Measurements from ENCODE around the gene LGMN. TPM values are rescaled to one million over a fixed set of nuclear protein-coding genes. Genes with fewer than 3 reads are reported as not detected.
"Not testable (repeated sequence)": the region's sequence is repeated elsewhere in the genome, so short reads cannot be mapped to it uniquely, and the experiment has no call there.

Gene LGMN
- total and polyA plus RNA-seq, 11 donors: 78.8 to 327 (median 108) TPM

DNA sequence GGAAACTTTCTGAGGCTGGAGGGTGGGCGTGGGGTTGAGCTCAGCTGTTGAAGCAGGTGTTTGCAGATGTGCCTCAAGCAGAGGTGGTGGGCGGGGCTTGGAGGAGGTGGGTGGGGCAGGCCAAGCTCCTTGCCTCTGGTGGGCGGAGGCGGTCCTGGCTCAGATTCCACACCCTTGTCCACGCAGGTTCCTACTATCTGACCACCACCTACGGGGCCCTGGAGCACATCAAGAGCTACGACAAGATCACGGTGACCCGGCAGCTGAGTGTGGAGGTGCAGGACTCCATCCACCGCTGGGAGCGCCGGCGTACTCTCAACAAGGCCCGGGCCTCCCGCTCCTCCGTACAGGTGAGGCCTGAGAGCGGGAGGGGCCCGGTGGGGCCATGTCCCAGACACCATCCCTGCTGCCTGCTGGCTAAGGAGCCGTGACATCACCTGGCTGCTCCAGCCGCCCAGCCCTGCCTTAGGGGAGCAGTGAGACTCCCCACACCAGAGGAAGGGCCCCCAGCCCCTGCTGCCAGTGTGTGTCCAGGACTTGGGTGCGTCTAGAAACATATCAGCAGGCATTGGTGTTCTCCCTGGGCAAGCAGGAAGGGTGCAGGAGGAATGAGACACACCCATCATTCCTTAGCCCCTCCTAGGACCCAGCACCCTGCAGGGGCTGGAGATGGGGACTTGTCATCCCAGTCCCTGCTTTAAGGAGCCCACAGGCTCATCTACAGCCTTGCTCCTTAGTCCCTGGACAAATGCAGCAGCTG, 63.4 kb downstream of the LGMN start:
- intact Hi-C loops (cut with DNase I): loop anchor here in 9 of 10 donors (5.0 to 10.0 kb wide), 9 partner anchors 97 to 563 kb away; partner anchors contain the start of genes CPSF2 (in 4 of the 9) and NDUFB1 (in 4 of the 9)
- no peak for TF ChIP-seq POLR2A (IDR thresholded peaks at IDR 0.05)
- TF ChIP-seq, protein P1, sequence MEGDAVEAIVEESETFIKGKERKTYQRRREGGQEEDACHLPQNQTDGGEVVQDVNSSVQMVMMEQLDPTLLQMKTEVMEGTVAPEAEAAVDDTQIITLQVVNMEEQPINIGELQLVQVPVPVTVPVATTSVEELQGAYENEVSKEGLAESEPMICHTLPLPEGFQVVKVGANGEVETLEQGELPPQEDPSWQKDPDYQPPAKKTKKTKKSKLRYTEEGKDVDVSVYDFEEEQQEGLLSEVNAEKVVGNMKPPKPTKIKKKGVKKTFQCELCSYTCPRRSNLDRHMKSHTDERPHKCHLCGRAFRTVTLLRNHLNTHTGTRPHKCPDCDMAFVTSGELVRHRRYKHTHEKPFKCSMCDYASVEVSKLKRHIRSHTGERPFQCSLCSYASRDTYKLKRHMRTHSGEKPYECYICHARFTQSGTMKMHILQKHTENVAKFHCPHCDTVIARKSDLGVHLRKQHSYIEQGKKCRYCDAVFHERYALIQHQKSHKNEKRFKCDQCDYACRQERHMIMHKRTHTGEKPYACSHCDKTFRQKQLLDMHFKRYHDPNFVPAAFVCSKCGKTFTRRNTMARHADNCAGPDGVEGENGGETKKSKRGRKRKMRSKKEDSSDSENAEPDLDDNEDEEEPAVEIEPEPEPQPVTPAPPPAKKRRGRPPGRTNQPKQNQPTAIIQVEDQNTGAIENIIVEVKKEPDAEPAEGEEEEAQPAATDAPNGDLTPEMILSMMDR (IDR thresholded peaks at IDR 0.05): no peak
- Histone ChIP-seq H3K4me1 (peaks cover 0 to 30% (median 12%) of the 10 kb centered on the region in 12 donors), H3K36me3 (peaks cover 0 to 73% (median 13%) of the 10 kb centered on the region in 9 donors), H3K27ac (no peak overlapping the region), H3K9me3 (peaks cover 0 to 3% (median 0%) of the 10 kb centered on the region in 12 donors), H3K4me3 (no peak overlapping the region), H3K27me3 (no peaks in the 10 kb centered on the region)
- DNase-seq (peak in 1 of 5 donors; percentile 64), ATAC-seq (no peak)
- WGBS, 4 donors: 89 to 97% (median 93%) methylated on average over 6 to 21 of the region's 21 CpGs

DNA sequence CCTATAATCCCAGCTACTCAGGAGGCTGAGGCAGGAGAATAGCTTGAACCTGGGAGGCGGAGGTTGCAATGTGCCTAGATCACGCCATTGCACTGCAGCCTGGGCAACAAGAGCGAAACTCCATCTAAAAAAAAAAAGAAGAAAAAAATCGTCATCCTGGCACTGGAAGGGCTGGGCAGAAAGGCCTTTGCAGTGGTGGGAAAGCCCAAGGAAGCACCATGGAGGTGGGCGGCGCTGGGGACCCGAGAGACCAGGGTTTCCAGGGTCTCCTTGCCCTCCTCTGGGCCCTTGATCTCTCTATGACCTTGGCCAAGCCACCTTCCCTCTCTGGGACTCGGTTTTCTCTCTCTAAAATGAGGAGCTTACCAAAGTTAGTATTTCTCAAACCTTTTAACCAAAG, 65.4 kb downstream of the LGMN start:
- Histone ChIP-seq H3K4me3 (no peak overlapping the region), H3K9me3 (peaks cover 0 to 3% (median 0%) of the 10 kb centered on the region in 12 donors), H3K27me3 (no peaks in the 10 kb centered on the region), H3K36me3 (peaks cover 0 to 76% (median 14%) of the 10 kb centered on the region in 9 donors), H3K27ac (no peak overlapping the region), H3K4me1 (peaks cover 0 to 38% (median 12%) of the 10 kb centered on the region in 12 donors)
- no peak for ATAC-seq
- intact Hi-C loops (cut with DNase I): loop anchor here in 8 of 10 donors (5.0 to 10.0 kb wide), 7 partner anchors 102 to 561 kb away; partner anchors contain the start of genes CPSF2 (in 4 of the 8) and NDUFB1 (in 4 of the 8)
- DNase-seq: peak in 1 of 5 donors; percentile 18
- TF ChIP-seq POLR2A (IDR thresholded peaks at IDR 0.05): no peak
- TF ChIP-seq, protein P1 (IDR thresholded peaks at IDR 0.05): no peak
- WGBS, 4 donors: 90 to 95% (median 94%) methylated on average over 8 of the region's 8 CpGs

DNA sequence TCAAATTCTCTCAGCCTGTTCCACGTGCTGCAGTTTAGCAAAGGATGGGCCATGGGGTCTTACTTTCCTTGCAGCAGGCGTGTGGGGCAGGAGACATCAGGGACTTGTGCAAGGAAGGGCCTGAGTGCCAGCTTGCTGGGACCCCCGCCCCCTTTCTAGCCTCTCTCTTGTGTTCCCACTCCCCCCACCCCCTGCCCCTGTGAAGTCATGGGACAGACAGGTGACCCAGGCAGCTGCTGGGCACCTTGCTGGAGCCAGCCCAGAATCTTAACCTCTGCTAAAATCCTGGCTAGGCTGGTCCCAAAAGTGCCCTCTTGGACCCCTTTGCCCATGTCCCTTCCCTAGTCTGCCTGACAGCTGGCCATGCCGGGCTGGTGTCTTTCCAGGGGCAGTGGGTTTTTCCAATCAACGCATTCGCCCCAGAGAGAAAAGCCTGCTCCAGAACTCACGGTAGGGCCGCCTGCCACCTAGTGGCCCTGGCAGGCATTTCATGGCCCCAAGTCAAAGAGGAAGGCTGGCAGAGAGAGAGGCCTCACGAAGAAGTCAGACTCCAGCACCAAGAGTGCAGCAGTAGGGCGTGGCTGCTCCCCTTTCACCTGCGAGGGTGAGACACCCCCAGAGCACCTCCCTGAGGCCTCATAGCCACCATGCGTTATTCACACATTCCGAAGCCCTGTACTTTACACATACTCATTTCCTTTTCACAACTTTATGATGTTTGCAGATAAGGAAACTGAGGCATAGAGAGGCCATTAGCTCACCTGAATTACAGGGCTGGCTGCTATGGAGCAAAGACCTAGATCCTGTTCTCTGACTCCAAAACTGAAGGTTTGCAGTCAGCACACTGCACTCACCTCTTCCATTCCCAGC, 67.4 kb downstream of the LGMN start:
- Histone ChIP-seq H3K27me3 (no peaks in the 10 kb centered on the region), H3K36me3 (peaks cover 0 to 77% (median 22%) of the 10 kb centered on the region in 9 donors), H3K4me3 (no peak overlapping the region), H3K9me3 (peaks cover 0 to 3% (median 0%) of the 10 kb centered on the region in 12 donors), H3K27ac (peak overlapping the region in 1 of 12 donors; percentile 64), H3K4me1 (peaks cover 0 to 25% (median 5%) of the 10 kb centered on the region in 12 donors)
- whole genome bisulfite sequencing, 4 donors: 30 to 39% (median 37%) methylated on average over 11 to 13 of the region's 13 CpGs
- intact Hi-C loops (cut with DNase I): loop anchor here in 8 of 10 donors (5.0 to 10.0 kb wide), 7 partner anchors 104 to 559 kb away; partner anchors contain the start of genes CPSF2 (in 4 of the 8) and NDUFB1 (in 4 of the 8)
- DNase-seq: peak; percentile 64 to 86 (median 72)
- TF ChIP-seq POLR2A (IDR thresholded peaks at IDR 0.05): no peak
- TF ChIP-seq, protein P1 (IDR thresholded peaks at IDR 0.05): peak; percentile 82 to 93 (median 89)
- peak; percentile 27 to 73 (median 64) for ATAC-seq

DNA sequence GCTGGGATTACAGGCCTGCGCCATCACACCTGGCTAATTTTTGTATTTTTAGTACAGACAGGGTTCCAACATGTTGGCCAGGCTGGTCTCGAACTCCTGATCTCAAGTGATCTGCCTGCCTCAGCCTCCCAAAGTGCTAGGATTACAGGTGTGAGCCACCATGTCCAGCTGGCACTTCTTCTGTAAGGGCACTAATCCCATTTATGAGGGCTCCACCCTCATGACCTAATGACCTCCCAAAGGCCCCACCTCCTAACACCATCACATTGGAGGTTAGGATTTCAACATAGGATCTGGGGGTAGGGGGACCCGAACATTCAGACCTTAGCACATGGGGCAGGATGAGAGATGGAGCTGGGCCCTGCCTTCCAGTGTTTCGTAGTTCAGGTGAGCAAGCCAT, 68.1 kb downstream of the LGMN start:
- not testable (repeated sequence) for H3K4me3 ChIP-seq, H3K27me3 ChIP-seq, H3K9me3 ChIP-seq, ATAC-seq, DNase-seq
- peaks cover 0 to 30% (median 5%) of the 10 kb centered on the region in 12 donors for H3K4me1 ChIP-seq
- intact Hi-C loops (cut with DNase I): loop anchor here in 8 of 10 donors (5.0 to 10.0 kb wide), 7 partner anchors 104 to 558 kb away; partner anchors contain the start of genes CPSF2 (in 4 of the 8) and NDUFB1 (in 4 of the 8)
- H3K36me3 ChIP-seq: peaks cover 0 to 75% (median 18%) of the 10 kb centered on the region in 9 donors
- 85 to 94% (median 88%) methylated on average over 4 of the region's 4 CpGs for WGBS, 4 donors
- peak overlapping the region in 1 of 12 donors; percentile 64 for H3K27ac ChIP-seq
